Measurements from ENCODE around the gene ATP8A2. TPM values are rescaled to one million over a fixed set of nuclear protein-coding genes. Genes with fewer than 3 reads are reported as not detected.

Gene ATP8A2
- total and polyA plus RNA-seq, 12 donors, result under 0.01 to 0.18 (median 0.10) TPM; not detected in 3

DNA sequence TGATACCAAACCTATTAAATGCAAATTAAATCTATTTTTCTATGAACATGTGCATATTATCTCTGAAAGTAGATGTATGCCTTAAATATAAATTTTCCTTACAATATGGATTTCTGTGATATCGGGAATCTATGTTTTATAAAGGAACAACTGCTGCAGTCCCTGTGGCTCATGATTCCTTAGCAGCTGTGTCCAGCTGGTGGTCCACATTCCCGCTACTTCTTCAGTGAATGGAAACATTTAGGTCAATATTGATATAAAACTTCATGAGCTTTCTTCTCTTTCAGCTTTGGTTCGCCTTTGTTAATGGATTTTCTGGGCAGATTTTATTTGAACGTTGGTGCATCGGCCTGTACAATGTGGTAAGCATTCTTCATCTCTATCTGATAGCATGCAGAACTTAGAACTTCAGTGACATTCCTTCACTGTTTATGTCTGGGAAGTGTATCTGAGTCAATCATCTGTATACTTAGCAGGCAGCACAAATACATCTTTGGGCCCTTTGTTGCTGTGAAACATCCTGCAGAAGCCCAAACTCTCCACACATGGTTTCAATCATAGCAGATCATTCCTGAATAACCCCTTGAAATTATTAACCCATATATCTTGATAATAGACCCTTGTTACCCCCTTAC lies 456.2 kb downstream of the ATP8A2 start:
- TF ChIP-seq, protein P1, sequence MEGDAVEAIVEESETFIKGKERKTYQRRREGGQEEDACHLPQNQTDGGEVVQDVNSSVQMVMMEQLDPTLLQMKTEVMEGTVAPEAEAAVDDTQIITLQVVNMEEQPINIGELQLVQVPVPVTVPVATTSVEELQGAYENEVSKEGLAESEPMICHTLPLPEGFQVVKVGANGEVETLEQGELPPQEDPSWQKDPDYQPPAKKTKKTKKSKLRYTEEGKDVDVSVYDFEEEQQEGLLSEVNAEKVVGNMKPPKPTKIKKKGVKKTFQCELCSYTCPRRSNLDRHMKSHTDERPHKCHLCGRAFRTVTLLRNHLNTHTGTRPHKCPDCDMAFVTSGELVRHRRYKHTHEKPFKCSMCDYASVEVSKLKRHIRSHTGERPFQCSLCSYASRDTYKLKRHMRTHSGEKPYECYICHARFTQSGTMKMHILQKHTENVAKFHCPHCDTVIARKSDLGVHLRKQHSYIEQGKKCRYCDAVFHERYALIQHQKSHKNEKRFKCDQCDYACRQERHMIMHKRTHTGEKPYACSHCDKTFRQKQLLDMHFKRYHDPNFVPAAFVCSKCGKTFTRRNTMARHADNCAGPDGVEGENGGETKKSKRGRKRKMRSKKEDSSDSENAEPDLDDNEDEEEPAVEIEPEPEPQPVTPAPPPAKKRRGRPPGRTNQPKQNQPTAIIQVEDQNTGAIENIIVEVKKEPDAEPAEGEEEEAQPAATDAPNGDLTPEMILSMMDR (IDR thresholded peaks at IDR 0.05), result no peak
- Histone ChIP-seq H3K36me3 (no peaks in the 10 kb centered on the region), H3K27me3 (peaks cover 0 to 10% (median 0%) of the 10 kb centered on the region in 7 donors), H3K4me3 (no peak overlapping the region), H3K27ac (no peak overlapping the region), H3K4me1 (no peaks in the 10 kb centered on the region), H3K9me3 (peaks cover 0 to 12% (median 0%) of the 10 kb centered on the region in 11 donors)
- WGBS, 2 donors, result 74 to 82% methylated on average over 5 of the region's 5 CpGs
- DNase-seq (no peak), ATAC-seq (no peak)
- intact Hi-C loops (cut with DNase I), result loop anchor here in 1 of 10 donors (10.0 kb wide), 1 partner anchor 237 kb away; no protein-coding TSS in a partner anchor

DNA sequence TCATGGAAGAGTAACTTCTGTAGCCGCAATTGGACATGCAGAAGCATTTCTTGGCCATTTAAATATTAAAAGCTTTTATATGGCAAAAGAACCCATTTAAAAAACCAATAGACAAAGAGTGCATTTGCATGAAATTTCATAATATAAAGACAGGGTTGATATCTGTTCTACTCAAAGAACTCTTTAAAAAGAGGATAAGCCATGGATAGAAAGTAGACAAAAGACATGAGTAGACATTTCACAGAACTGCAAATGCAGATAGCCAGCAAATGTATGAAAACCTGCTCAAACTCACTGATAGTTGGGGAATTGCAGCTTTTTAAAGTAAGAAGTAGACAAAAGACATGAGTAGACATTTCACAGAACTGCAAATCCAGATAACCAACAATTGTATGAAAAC lies 462.0 kb downstream of the ATP8A2 start:
- 94 to 98% methylated on average over 1 of the region's 1 CpG for WGBS, 2 donors

DNA sequence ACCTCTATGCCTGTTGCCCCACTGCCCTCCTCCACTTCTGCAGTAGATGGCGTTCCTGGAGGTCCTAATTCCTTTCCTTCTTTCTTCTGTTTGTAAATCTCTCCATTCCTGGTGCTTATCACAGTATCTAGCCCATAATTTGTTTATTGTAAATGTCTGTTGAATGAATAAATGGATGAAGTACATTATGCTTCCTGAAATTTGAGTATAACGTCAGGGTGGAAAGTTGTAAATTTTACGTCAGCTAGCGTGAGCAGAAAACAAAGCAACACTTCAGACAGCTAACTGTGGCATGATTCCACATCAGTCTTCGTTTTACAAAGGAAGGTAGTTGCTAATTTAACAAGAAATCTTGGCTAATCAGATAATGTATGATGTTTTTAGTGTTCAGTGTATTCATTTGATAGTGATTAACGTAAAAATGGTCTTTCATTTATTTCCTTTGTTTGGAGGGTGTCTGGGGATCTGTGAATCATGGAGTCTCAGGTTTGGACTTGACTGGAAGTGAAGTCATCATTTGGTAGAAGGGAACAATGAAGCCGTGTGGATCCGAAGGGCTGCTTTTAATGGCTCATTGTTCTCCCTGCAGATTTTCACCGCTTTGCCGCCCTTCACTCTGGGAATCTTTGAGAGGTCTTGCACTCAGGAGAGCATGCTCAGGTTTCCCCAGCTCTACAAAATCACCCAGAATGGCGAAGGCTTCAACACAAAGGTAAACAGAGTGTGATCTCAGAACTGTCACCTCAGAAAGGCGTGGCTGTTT lies 465.0 kb downstream of the ATP8A2 start:
- 79 to 80% methylated on average over 12 of the region's 12 CpGs for WGBS, 2 donors
- ATAC-seq (no peak), DNase-seq (no peak)
- no peak overlapping the region for H3K4me3 ChIP-seq
- no peak overlapping the region for H3K27ac ChIP-seq
- peaks cover 0 to 8% (median 0%) of the 10 kb centered on the region in 7 donors for H3K27me3 ChIP-seq
- no peaks in the 10 kb centered on the region for H3K4me1 ChIP-seq
- TF ChIP-seq, protein P1 (IDR thresholded peaks at IDR 0.05), result no peak
- H3K9me3 ChIP-seq, result peaks cover 0 to 3% (median 0%) of the 10 kb centered on the region in 11 donors
- no peaks in the 10 kb centered on the region for H3K36me3 ChIP-seq
- intact Hi-C loops (cut with DNase I), result loop anchor here in 1 of 10 donors (10.0 kb wide), 1 partner anchor 228 kb away; no protein-coding TSS in a partner anchor

More for the DNA sequence above, 462.0 kb downstream of the ATP8A2 start:
- Histone ChIP-seq H3K36me3 (no peaks in the 10 kb centered on the region), H3K27ac (no peak overlapping the region), H3K4me3 (no peak overlapping the region), H3K4me1 (no peaks in the 10 kb centered on the region), H3K27me3 (peaks cover 0 to 14% (median 0%) of the 10 kb centered on the region in 7 donors), H3K9me3 (no peaks in the 10 kb centered on the region)
- intact Hi-C loops (cut with DNase I), result loop anchor here in 1 of 10 donors (10.0 kb wide), 1 partner anchor 231 kb away; no protein-coding TSS in a partner anchor
- DNase-seq, result no peak
- TF ChIP-seq, protein P1 (IDR thresholded peaks at IDR 0.05), result no peak
- ATAC-seq, result no peak

DNA sequence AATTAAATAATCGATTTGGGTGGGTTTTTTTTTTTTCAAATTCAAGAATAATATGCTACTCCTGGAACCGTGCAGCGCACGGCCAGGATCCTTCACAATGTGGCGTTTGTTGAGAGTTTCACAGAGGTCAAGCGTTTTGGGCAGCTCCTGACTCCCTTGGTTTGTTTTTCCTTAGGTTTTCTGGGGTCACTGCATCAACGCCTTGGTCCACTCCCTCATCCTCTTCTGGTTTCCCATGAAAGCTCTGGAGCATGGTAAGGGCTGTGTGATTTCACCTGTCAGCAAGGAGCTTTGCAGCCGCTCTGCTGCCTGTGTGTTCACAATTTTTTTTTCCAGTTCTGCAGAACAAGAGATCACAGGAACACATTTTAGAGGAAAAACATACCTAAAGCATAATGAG lies 467.6 kb downstream of the ATP8A2 start:
- H3K27ac ChIP-seq, result no peak overlapping the region
- intact Hi-C loops (cut with DNase I), result loop anchor here in 1 of 10 donors (10.0 kb wide), 1 partner anchor 225 kb away; no protein-coding TSS in a partner anchor
- no peak overlapping the region for H3K4me3 ChIP-seq
- TF ChIP-seq, protein P1 (IDR thresholded peaks at IDR 0.05), result no peak
- H3K9me3 ChIP-seq, result peaks cover 0 to 3% (median 0%) of the 10 kb centered on the region in 11 donors
- WGBS, 2 donors, result 78 to 82% methylated on average over 8 of the region's 8 CpGs
- H3K27me3 ChIP-seq, result peaks cover 0 to 19% (median 0%) of the 10 kb centered on the region in 7 donors
- no peaks in the 10 kb centered on the region for H3K4me1 ChIP-seq
- DNase-seq, result no peak
- no peak for ATAC-seq
- no peaks in the 10 kb centered on the region for H3K36me3 ChIP-seq
